ENCODE results near the gene ALDOB. TPM values are rescaled to one million over a fixed set of nuclear protein-coding genes. Genes with fewer than 3 reads are reported as not detected.
A peak's percentile ranks its signal among the peaks of the same experiment; 100 is the strongest.

ALDOB gene
- total RNA-seq, 1 donor from 2014 or later, result not detected

GRCh38 chr9:101400120-101400519 lies 35.5 kb downstream of the ALDOB start:
- Mint-ChIP-seq H3K27ac (peak overlapping the region; percentile 85), H3K4me3 (ENCODE audit: low read depth) (peak overlapping the region; percentile 98), H3K36me3 (ENCODE audit: insufficient read depth) (peaks cover 70% of the 10 kb centered on the region), H3K4me1 (ENCODE audit: low read depth) (peaks cover 14% of the 10 kb centered on the region), H3K27me3 (no peaks in the 10 kb centered on the region), H3K9me3 (ENCODE audit: low read depth) (peaks cover 53% of the 10 kb centered on the region)
- no peak for DNase-seq (ENCODE audit: low spot score, unreplicated experiment)
- TF ChIP-seq, protein P1, sequence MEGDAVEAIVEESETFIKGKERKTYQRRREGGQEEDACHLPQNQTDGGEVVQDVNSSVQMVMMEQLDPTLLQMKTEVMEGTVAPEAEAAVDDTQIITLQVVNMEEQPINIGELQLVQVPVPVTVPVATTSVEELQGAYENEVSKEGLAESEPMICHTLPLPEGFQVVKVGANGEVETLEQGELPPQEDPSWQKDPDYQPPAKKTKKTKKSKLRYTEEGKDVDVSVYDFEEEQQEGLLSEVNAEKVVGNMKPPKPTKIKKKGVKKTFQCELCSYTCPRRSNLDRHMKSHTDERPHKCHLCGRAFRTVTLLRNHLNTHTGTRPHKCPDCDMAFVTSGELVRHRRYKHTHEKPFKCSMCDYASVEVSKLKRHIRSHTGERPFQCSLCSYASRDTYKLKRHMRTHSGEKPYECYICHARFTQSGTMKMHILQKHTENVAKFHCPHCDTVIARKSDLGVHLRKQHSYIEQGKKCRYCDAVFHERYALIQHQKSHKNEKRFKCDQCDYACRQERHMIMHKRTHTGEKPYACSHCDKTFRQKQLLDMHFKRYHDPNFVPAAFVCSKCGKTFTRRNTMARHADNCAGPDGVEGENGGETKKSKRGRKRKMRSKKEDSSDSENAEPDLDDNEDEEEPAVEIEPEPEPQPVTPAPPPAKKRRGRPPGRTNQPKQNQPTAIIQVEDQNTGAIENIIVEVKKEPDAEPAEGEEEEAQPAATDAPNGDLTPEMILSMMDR (IDR thresholded peaks at IDR 0.05; ENCODE audit: unreplicated experiment), result no peak

DNA sequence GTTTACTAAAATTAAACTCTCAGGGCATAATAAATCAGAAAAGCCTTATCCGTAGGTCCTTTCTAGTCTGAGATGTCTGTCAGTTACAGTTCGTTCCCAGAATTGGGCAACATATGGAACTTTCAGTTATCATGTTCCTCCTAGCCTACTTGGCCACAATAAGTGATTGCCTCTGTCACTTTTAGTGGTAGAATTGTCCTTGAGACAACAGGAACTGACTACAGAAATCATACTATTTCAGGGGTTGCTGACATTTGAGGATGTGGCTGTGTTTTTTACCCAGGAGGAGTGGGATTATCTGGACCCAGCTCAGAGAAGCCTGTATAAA lies 36.0 kb downstream of the ALDOB start:
- peak overlapping the region; percentile 98 for H3K4me3 Mint-ChIP-seq (ENCODE audit: low read depth)
- peaks cover 14% of the 10 kb centered on the region for H3K4me1 Mint-ChIP-seq (ENCODE audit: low read depth)
- peaks cover 52% of the 10 kb centered on the region for H3K9me3 Mint-ChIP-seq (ENCODE audit: low read depth)
- no peak for DNase-seq (ENCODE audit: low spot score, unreplicated experiment)
- TF ChIP-seq, protein P1 (IDR thresholded peaks at IDR 0.05; ENCODE audit: unreplicated experiment), result no peak
- no peaks in the 10 kb centered on the region for H3K27me3 Mint-ChIP-seq
- H3K27ac Mint-ChIP-seq, result no peak overlapping the region
- peaks cover 70% of the 10 kb centered on the region for H3K36me3 Mint-ChIP-seq (ENCODE audit: insufficient read depth)

DNA sequence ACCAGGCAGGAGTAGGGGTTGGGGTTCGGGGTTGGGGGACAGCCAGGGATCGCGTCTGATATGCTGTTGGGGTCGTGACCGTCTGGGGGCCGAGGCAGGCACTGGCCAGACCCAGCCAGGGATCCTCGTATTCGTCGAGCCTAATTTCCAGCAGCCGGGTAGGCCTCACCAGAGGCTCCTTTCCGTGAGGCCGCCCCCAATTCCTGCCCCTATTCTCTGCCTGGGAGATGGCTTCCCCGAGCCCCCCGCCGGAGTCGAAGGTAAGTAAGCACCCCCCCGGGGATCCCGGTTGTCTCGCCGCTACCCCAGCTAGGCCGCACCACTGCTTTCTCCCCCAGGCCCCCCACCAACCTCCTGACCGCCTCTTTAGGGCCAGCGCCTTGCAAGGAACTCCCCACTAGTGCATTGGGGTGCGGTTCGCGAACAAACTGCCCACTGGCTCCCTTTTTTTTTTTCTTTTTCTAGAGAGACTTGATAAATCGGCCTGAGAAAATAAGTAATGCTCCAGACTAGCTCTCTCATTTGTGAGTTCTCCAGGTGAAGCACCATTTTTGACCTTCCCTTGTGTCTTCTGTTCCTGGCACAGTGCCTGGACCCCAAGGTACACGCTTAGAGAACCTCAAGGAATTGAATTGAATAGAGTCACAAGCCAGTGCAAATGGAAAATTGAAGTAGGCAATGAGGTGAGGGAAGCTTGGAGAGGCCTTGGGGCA lies 36.5 kb downstream of the ALDOB start:
- Mint-ChIP-seq H3K36me3 (ENCODE audit: insufficient read depth) (peaks cover 70% of the 10 kb centered on the region), H3K4me3 (ENCODE audit: low read depth) (peak overlapping the region; percentile 98), H3K9me3 (ENCODE audit: low read depth) (peaks cover 52% of the 10 kb centered on the region), H3K4me1 (ENCODE audit: low read depth) (peaks cover 14% of the 10 kb centered on the region), H3K27me3 (no peaks in the 10 kb centered on the region), H3K27ac (peak overlapping the region; percentile 99)
- TF ChIP-seq, protein P1 (IDR thresholded peaks at IDR 0.05; ENCODE audit: unreplicated experiment), result no peak
- DNase-seq (ENCODE audit: low spot score, unreplicated experiment), result no peak

- H3K36me3 Mint-ChIP-seq (ENCODE audit: insufficient read depth), result peaks cover 67% of the 10 kb centered on the region
- H3K4me1 Mint-ChIP-seq (ENCODE audit: low read depth), result peaks cover 14% of the 10 kb centered on the region
- H3K4me3 Mint-ChIP-seq (ENCODE audit: low read depth), result peak within 1 kb of the TSS; percentile 98
- peak within 1 kb of the TSS; percentile 99 for H3K27ac Mint-ChIP-seq
- H3K9me3 Mint-ChIP-seq (ENCODE audit: low read depth), result peaks cover 45% of the 10 kb centered on the region
- peak; percentile 89 for DNase-seq (ENCODE audit: low spot score, unreplicated experiment)
- TF ChIP-seq, protein P1 (IDR thresholded peaks at IDR 0.05; ENCODE audit: unreplicated experiment), result no peak
- H3K27me3 Mint-ChIP-seq, result no peaks in the 10 kb centered on the region
These were observed 37.3 kb downstream of the ALDOB start, which contains the start of the genes MRPL50 and ZNF189 for GRCh38 chr9:101398068-101398929. Gene MRPL50, minus strand, starts transcription at chr9:101398618. Its CDS starts 26 bp downstream, at chr9:101398592. Gene ZNF189, plus strand, starts transcription at chr9:101398851. Its CDS starts 306 bp downstream, at chr9:101399157.

DNA sequence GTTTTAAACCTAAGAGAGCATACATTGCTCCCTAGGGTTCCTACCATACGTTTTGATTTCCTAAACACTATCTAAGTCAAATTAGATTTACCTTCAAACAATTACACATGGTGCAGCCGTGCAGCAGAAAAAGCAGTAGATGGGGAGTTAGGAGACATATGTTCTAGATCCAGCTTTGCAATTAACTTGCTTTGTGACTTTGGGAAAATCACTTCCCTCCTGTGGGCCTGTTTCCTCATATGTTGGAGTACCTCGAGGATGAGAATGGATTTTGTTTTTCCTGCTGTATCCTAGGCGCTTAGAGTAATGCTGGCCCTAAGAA lies 37.9 kb downstream of the ALDOB start:
- peaks cover 67% of the 10 kb centered on the region for H3K36me3 Mint-ChIP-seq (ENCODE audit: insufficient read depth)
- peaks cover 14% of the 10 kb centered on the region for H3K4me1 Mint-ChIP-seq (ENCODE audit: low read depth)
- DNase-seq (ENCODE audit: low spot score, unreplicated experiment), result no peak
- H3K9me3 Mint-ChIP-seq (ENCODE audit: low read depth), result peaks cover 45% of the 10 kb centered on the region
- H3K27ac Mint-ChIP-seq, result peak overlapping the region; percentile 99
- H3K4me3 Mint-ChIP-seq (ENCODE audit: low read depth), result peak overlapping the region; percentile 98
- no peaks in the 10 kb centered on the region for H3K27me3 Mint-ChIP-seq
- TF ChIP-seq, protein P1 (IDR thresholded peaks at IDR 0.05; ENCODE audit: unreplicated experiment), result no peak

Measured in progenitor cell of endocrine pancreas (in vitro differentiated cells).